CD4-positive, CD25-positive, alpha-beta regulatory T cell (primary cell): ENCODE results near the gene RIN3. TPM values are rescaled to one million over a fixed set of nuclear protein-coding genes. Genes with fewer than 3 reads are reported as not detected.
A peak's percentile ranks its signal among the peaks of the same experiment; 100 is the strongest.
"Not testable (repeated sequence)": the region's sequence is repeated elsewhere in the genome, so short reads cannot be mapped to it uniquely, and the experiment has no call there.

Experiments
- ATAC-seq, 2 donors: fragments of 150-1000 bp; cut with Tn5 transposase; one replicate each; pipeline ENCODE4 v1.10.0; 2021; ENCODE audit warnings: low read depth in 2 of 2, moderate number of reproducible peaks in 2 of 2, moderate library complexity in 1 of 2
- DNase-seq, 3 donors: peaks; one replicate each; pipeline versions ENCODE4 v3.0.0 to v3.0.0-alpha.2; 2012 to 2022; ENCODE audit warnings: mixed read lengths in 1 of 3
- H3K27ac ChIP-seq: one replicate; pipeline ENCODE4 v1.7.0; 2013; ENCODE audit warnings: mild to moderate bottlenecking, low read length; ENCODE audit not compliant: insufficient read depth, poor library complexity, severe bottlenecking
- H3K27me3 ChIP-seq: one replicate; pipeline ENCODE4 v1.7.0; 2013; ENCODE audit warnings: low read length; ENCODE audit not compliant: control insufficient read depth, insufficient read depth
- H3K36me3 ChIP-seq: one replicate; pipeline ENCODE4 v1.7.0; 2013; ENCODE audit warnings: mild to moderate bottlenecking, low read length, moderate library complexity; ENCODE audit not compliant: control insufficient read depth, insufficient read depth
- H3K4me1 ChIP-seq: 2 replicates; pipeline ENCODE4 v1.7.0; 2013; ENCODE audit warnings: mild to moderate bottlenecking, low read length; ENCODE audit not compliant: insufficient read depth, control insufficient read depth, poor library complexity, severe bottlenecking
- H3K4me3 ChIP-seq: one replicate; pipeline ENCODE4 v1.7.0; 2013; ENCODE audit warnings: low read depth, mild to moderate bottlenecking, low read length, moderate library complexity
- H3K9me3 ChIP-seq, 2 experiments: 1 replicate in 1 of 2; 2 replicates in 1 of 2; pipeline ENCODE4 v1.7.0; 2013; ENCODE audit warnings: low read length in 2 of 2, mild to moderate bottlenecking in 1 of 2, moderate library complexity in 1 of 2; ENCODE audit not compliant: control insufficient read depth in 2 of 2
- H3K27ac Mint-ChIP-seq, 3 donors: one replicate each; pipeline ENCODE4 v1.8.0; 2020 to 2022; ENCODE audit warnings: mild to moderate bottlenecking in 3 of 3, mixed read lengths in 3 of 3, moderate library complexity in 2 of 3
- H3K27me3 Mint-ChIP-seq: one replicate; pipeline ENCODE4 v1.8.0; 2022; ENCODE audit warnings: mild to moderate bottlenecking, mixed read lengths
- H3K36me3 Mint-ChIP-seq: one replicate; pipeline ENCODE4 v1.8.0; 2020; ENCODE audit warnings: mixed read lengths
- H3K4me1 Mint-ChIP-seq, 4 donors: one replicate each; pipeline ENCODE4 v1.8.0; 2020 to 2022; ENCODE audit warnings: mixed read lengths in 4 of 4, mild to moderate bottlenecking in 1 of 4
- H3K4me3 Mint-ChIP-seq, 4 donors: one replicate each; pipeline ENCODE4 v1.8.0; 2020 to 2022; ENCODE audit warnings: mild to moderate bottlenecking in 4 of 4, mixed read lengths in 4 of 4, moderate library complexity in 3 of 4
- H3K9me3 Mint-ChIP-seq, 7 donors: one replicate each; pipeline ENCODE4 v1.8.0; 2020 to 2022; ENCODE audit warnings: mixed read lengths in 7 of 7, mild to moderate bottlenecking in 3 of 7, moderate library complexity in 2 of 7
- polyA plus RNA-seq, 4 donors: library from polyadenylated mRNA; unstranded; fragments of 300-500 nt; fragmentation: Illumina TruSeq; gene quantifications; one replicate each; pipeline ENCODE4 v1.2.3, GENCODE V29; 2021
- total RNA-seq: library from RNA; stranded (reverse); gene quantifications from one replicate; pipeline ENCODE4 v1.2.3, GENCODE V29; 2022

RIN3 gene
- total and polyA plus RNA-seq, 5 donors from 2014 or later, result 21.0 to 120 (median 25.0) TPM

- H3K27ac Mint-ChIP-seq, result peak overlapping the region in 2 of 3 donors; percentile 9 to 48
- peaks cover 87% of the 10 kb centered on the region for H3K36me3 ChIP-seq
- no peak for DNase-seq
These were observed 165.2 kb downstream of the RIN3 start for GRCh38 chr14:92678766-92679165.

GRCh38 chr14:92679246-92679645 lies 165.7 kb downstream of the RIN3 start:
- H3K36me3 Mint-ChIP-seq, result peaks cover 55% of the 10 kb centered on the region
- no peaks in the 10 kb centered on the region for H3K9me3 ChIP-seq
- DNase-seq, result no peak
- H3K4me3 ChIP-seq, result no peak overlapping the region
- H3K27ac ChIP-seq, result no peak overlapping the region
- ATAC-seq, result no peak
- peaks cover 5 to 50% (median 30%) of the 10 kb centered on the region in 4 donors for H3K4me1 Mint-ChIP-seq
- H3K9me3 Mint-ChIP-seq, result peaks cover 0 to 1% (median 0%) of the 10 kb centered on the region in 7 donors
- no peak overlapping the region for H3K4me3 Mint-ChIP-seq
- H3K27ac Mint-ChIP-seq, result peak overlapping the region; percentile 32 to 62 (median 56)
- H3K27me3 ChIP-seq, result no peaks in the 10 kb centered on the region
- H3K27me3 Mint-ChIP-seq, result no peaks in the 10 kb centered on the region
- peaks cover 87% of the 10 kb centered on the region for H3K36me3 ChIP-seq
- H3K4me1 ChIP-seq, result peaks cover 33% of the 10 kb centered on the region

More at GRCh38 chr14:92678766-92679165, 165.2 kb downstream of the RIN3 start:
- Mint-ChIP-seq H3K9me3 (peaks cover 0 to 1% (median 0%) of the 10 kb centered on the region in 7 donors), H3K27me3 (no peaks in the 10 kb centered on the region), H3K4me1 (peaks cover 5 to 55% (median 35%) of the 10 kb centered on the region in 4 donors), H3K36me3 (peaks cover 56% of the 10 kb centered on the region), H3K4me3 (no peak overlapping the region)
- H3K27ac ChIP-seq, result no peak overlapping the region
- no peak overlapping the region for H3K4me3 ChIP-seq
- peaks cover 33% of the 10 kb centered on the region for H3K4me1 ChIP-seq
- H3K27me3 ChIP-seq, result no peaks in the 10 kb centered on the region
- no peak for ATAC-seq
- H3K9me3 ChIP-seq, result no peaks in the 10 kb centered on the region

- not testable (repeated sequence) for H3K4me3 ChIP-seq, H3K27me3 ChIP-seq, H3K4me3 Mint-ChIP-seq, H3K27ac ChIP-seq, DNase-seq, H3K27me3 Mint-ChIP-seq, ATAC-seq, H3K9me3 ChIP-seq, H3K9me3 Mint-ChIP-seq
- Mint-ChIP-seq H3K36me3 (peaks cover 51% of the 10 kb centered on the region), H3K4me1 (peaks cover 5 to 42% (median 24%) of the 10 kb centered on the region in 4 donors), H3K27ac (peak overlapping the region in 2 of 3 donors; percentile 41 to 87)
- Histone ChIP-seq H3K36me3 (peaks cover 94% of the 10 kb centered on the region), H3K4me1 (peaks cover 27% of the 10 kb centered on the region)
These were observed 166.7 kb downstream of the RIN3 start for GRCh38 chr14:92680330-92680729.

DNA sequence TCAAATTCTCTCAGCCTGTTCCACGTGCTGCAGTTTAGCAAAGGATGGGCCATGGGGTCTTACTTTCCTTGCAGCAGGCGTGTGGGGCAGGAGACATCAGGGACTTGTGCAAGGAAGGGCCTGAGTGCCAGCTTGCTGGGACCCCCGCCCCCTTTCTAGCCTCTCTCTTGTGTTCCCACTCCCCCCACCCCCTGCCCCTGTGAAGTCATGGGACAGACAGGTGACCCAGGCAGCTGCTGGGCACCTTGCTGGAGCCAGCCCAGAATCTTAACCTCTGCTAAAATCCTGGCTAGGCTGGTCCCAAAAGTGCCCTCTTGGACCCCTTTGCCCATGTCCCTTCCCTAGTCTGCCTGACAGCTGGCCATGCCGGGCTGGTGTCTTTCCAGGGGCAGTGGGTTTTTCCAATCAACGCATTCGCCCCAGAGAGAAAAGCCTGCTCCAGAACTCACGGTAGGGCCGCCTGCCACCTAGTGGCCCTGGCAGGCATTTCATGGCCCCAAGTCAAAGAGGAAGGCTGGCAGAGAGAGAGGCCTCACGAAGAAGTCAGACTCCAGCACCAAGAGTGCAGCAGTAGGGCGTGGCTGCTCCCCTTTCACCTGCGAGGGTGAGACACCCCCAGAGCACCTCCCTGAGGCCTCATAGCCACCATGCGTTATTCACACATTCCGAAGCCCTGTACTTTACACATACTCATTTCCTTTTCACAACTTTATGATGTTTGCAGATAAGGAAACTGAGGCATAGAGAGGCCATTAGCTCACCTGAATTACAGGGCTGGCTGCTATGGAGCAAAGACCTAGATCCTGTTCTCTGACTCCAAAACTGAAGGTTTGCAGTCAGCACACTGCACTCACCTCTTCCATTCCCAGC lies 167.4 kb downstream of the RIN3 start:
- peaks cover 20% of the 10 kb centered on the region for H3K4me1 ChIP-seq
- peak overlapping the region in 3 of 4 donors; percentile 55 to 69 (median 56) for H3K4me3 Mint-ChIP-seq
- peak overlapping the region; percentile 65 for H3K27ac ChIP-seq
- peak; percentile 55 to 78 (median 75) for DNase-seq
- no peaks in the 10 kb centered on the region for H3K9me3 ChIP-seq
- no peaks in the 10 kb centered on the region for H3K27me3 Mint-ChIP-seq
- H3K36me3 Mint-ChIP-seq, result peaks cover 51% of the 10 kb centered on the region
- H3K9me3 Mint-ChIP-seq, result peaks cover 0 to 1% (median 0%) of the 10 kb centered on the region in 7 donors
- H3K36me3 ChIP-seq, result peaks cover 93% of the 10 kb centered on the region
- H3K4me1 Mint-ChIP-seq, result peaks cover 5 to 36% (median 23%) of the 10 kb centered on the region in 4 donors
- peak; percentile 66 to 69 for ATAC-seq
- peak overlapping the region; percentile 85 to 91 (median 87) for H3K27ac Mint-ChIP-seq
- no peak overlapping the region for H3K4me3 ChIP-seq
- no peaks in the 10 kb centered on the region for H3K27me3 ChIP-seq

DNA sequence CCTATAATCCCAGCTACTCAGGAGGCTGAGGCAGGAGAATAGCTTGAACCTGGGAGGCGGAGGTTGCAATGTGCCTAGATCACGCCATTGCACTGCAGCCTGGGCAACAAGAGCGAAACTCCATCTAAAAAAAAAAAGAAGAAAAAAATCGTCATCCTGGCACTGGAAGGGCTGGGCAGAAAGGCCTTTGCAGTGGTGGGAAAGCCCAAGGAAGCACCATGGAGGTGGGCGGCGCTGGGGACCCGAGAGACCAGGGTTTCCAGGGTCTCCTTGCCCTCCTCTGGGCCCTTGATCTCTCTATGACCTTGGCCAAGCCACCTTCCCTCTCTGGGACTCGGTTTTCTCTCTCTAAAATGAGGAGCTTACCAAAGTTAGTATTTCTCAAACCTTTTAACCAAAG lies 169.5 kb downstream of the RIN3 start:
- ATAC-seq (no peak), DNase-seq (no peak)
- H3K36me3 ChIP-seq, result peaks cover 87% of the 10 kb centered on the region
- H3K27ac ChIP-seq, result no peak overlapping the region
- Mint-ChIP-seq H3K27me3 (no peaks in the 10 kb centered on the region), H3K36me3 (peaks cover 40% of the 10 kb centered on the region), H3K4me3 (no peak overlapping the region), H3K27ac (no peak overlapping the region), H3K9me3 (peaks cover 0 to 1% (median 0%) of the 10 kb centered on the region in 7 donors), H3K4me1 (peaks cover 5 to 16% (median 10%) of the 10 kb centered on the region in 4 donors)
- no peaks in the 10 kb centered on the region for H3K9me3 ChIP-seq
- peaks cover 15% of the 10 kb centered on the region for H3K4me1 ChIP-seq
- H3K27me3 ChIP-seq, result no peaks in the 10 kb centered on the region
- no peak overlapping the region for H3K4me3 ChIP-seq

DNA sequence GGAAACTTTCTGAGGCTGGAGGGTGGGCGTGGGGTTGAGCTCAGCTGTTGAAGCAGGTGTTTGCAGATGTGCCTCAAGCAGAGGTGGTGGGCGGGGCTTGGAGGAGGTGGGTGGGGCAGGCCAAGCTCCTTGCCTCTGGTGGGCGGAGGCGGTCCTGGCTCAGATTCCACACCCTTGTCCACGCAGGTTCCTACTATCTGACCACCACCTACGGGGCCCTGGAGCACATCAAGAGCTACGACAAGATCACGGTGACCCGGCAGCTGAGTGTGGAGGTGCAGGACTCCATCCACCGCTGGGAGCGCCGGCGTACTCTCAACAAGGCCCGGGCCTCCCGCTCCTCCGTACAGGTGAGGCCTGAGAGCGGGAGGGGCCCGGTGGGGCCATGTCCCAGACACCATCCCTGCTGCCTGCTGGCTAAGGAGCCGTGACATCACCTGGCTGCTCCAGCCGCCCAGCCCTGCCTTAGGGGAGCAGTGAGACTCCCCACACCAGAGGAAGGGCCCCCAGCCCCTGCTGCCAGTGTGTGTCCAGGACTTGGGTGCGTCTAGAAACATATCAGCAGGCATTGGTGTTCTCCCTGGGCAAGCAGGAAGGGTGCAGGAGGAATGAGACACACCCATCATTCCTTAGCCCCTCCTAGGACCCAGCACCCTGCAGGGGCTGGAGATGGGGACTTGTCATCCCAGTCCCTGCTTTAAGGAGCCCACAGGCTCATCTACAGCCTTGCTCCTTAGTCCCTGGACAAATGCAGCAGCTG lies 171.4 kb downstream of the RIN3 start:
- Mint-ChIP-seq H3K27me3 (no peaks in the 10 kb centered on the region), H3K36me3 (peaks cover 25% of the 10 kb centered on the region), H3K27ac (peak overlapping the region in 1 of 3 donors; percentile 14), H3K4me3 (no peak overlapping the region), H3K4me1 (peaks cover 5 to 14% (median 10%) of the 10 kb centered on the region in 4 donors), H3K9me3 (peaks cover 0 to 1% (median 0%) of the 10 kb centered on the region in 7 donors)
- no peak for ATAC-seq
- Histone ChIP-seq H3K4me3 (no peak overlapping the region), H3K27ac (no peak overlapping the region), H3K36me3 (peaks cover 82% of the 10 kb centered on the region), H3K9me3 (no peaks in the 10 kb centered on the region), H3K4me1 (peaks cover 15% of the 10 kb centered on the region), H3K27me3 (no peaks in the 10 kb centered on the region)
- DNase-seq, result no peak

DNA sequence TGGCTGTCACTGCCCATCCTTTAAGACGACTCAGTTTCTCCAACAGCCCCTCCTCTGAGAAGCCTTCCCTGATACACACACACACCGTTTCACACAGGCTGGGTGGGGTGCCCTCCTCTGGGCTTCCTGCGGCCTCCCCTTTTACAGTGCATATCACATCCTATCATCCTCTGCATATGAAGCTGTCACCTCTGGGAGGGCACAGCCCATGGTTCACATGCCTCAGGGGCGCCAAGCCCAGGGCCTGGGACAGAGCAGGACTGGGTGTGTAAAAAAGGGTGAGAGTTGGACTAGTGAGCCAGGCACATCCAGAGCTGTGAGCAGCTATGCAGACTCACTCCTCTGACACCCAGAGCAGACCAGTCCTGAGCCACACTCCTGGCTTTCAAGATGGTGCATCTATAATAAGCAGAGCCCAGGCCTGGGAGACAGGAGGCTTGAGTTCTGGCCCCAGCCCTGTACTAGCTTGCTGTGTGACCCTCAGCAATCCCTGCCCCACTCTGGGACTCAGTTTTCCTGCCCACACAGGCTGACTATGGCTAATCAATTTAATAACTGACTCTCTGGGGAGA lies 172.3 kb downstream of the RIN3 start:
- no peak overlapping the region for H3K27ac ChIP-seq
- H3K36me3 Mint-ChIP-seq, result peaks cover 19% of the 10 kb centered on the region
- ATAC-seq, result no peak

More for the DNA sequence above, 172.3 kb downstream of the RIN3 start:
- H3K27me3 Mint-ChIP-seq, result no peaks in the 10 kb centered on the region
- peaks cover 5 to 12% (median 8%) of the 10 kb centered on the region in 4 donors for H3K4me1 Mint-ChIP-seq
- H3K9me3 Mint-ChIP-seq, result peaks cover 0 to 1% (median 0%) of the 10 kb centered on the region in 7 donors
- no peak for DNase-seq
- H3K4me1 ChIP-seq, result peaks cover 11% of the 10 kb centered on the region
- no peak overlapping the region for H3K4me3 ChIP-seq
- H3K4me3 Mint-ChIP-seq, result no peak overlapping the region
- peak overlapping the region in 1 of 3 donors; percentile 52 for H3K27ac Mint-ChIP-seq
- peaks cover 78% of the 10 kb centered on the region for H3K36me3 ChIP-seq
- no peaks in the 10 kb centered on the region for H3K27me3 ChIP-seq
- no peaks in the 10 kb centered on the region for H3K9me3 ChIP-seq
